GM12865 (cell line): ENCODE results near the gene FOXL1.

Experiments
- DNase-seq: peaks from one replicate; pipeline ENCODE4 v3.0.0; 2010; ENCODE audit warnings: low read depth
- H3K4me3 ChIP-seq: 2 replicates; pipeline ENCODE4 v1.5.1; 2011; ENCODE audit warnings: mild to moderate bottlenecking, low read depth, low read length, control low read depth
- CTCF ChIP-seq: IDR thresholded peaks from 2 replicates; pipeline ENCODE4 v1.5.1; 2011; ENCODE audit warnings: low read length, control low read depth, low read depth, inconsistent platforms; ENCODE audit not compliant: insufficient read depth; ENCODE audit errors: missing control alignments

The FOXL1 gene

GRCh38 chr16:86540894-86541293 lies 37.5 kb upstream of the FOXL1 start:
- no peak for DNase-seq
- no peak for TF ChIP-seq CTCF
- no peak overlapping the region for H3K4me3 ChIP-seq

GRCh38 chr16:86541560-86541959 lies 36.8 kb upstream of the FOXL1 start:
- no peak for DNase-seq
- H3K4me3 ChIP-seq: no peak overlapping the region
- TF ChIP-seq CTCF: no peak

- no peak for TF ChIP-seq CTCF
- H3K4me3 ChIP-seq: no peak overlapping the region
- no peak for DNase-seq
Observed at GRCh38 chr16:86542756-86543750, 35.3 kb upstream of the FOXL1 start.

- TF ChIP-seq CTCF: no peak
- no peak overlapping the region for H3K4me3 ChIP-seq
- no peak for DNase-seq
Observed at GRCh38 chr16:86545481-86545880, 32.9 kb upstream of the FOXL1 start.

- no peak for TF ChIP-seq CTCF
- no peak overlapping the region for H3K4me3 ChIP-seq
- DNase-seq: no peak
Observed at GRCh38 chr16:86545954-86546637, 32.3 kb upstream of the FOXL1 start.

GRCh38 chr16:86546638-86547013 lies 31.7 kb upstream of the FOXL1 start:
- no peak for TF ChIP-seq CTCF
- DNase-seq: no peak
- H3K4me3 ChIP-seq: no peak overlapping the region
